GM12878 (cell line): ENCODE data around the gene ATN1. TPM values are rescaled to one million over a fixed set of nuclear protein-coding genes. Genes with fewer than 3 reads are reported as not detected.

ENCODE experiments used
- ATAC-seq: fragments of 200-7000 bp; cut with Tn5 transposase; 3 replicates; pipeline ENCODE4 v1.9.1; 2020; ENCODE audit warnings: mild to moderate bottlenecking, moderate library complexity
- BruUV-seq: library from RNA; stranded (reverse); fragments of 400-500 nt; replicated peaks from 2 replicates; lab custom pipeline; 2021; lab: Mats Ljungman, UMichigan
- CTCF ChIA-PET: fragments of 300-600 bp; sonication (Branson Sonifier 250); formaldehyde crosslinking; extraction: SDS; loops from one replicate; lab custom pipeline; 2021; ENCODE audit warnings: inconsistent platforms; lab: Yijun Ruan, JAX
- POLR2A ChIA-PET: fragments of 350-600 bp; formaldehyde crosslinking; extraction: SDS; loops from one replicate; lab custom pipeline; 2021; ENCODE audit warnings: inconsistent platforms; lab: Charles Lee
- RAD21 ChIA-PET: fragments of 300-600 bp; sonication (Branson Sonifier 250); formaldehyde crosslinking; loops from one replicate; lab custom pipeline; 2023; ENCODE audit warnings: antibody characterized with exemption; ENCODE audit not compliant: unreplicated experiment; lab: Charles Lee
- SMC1A ChIA-PET: fragments of 300-600 bp; sonication (Branson Sonifier 250); formaldehyde crosslinking; loops from one replicate; lab custom pipeline; 2023; ENCODE audit not compliant: unreplicated experiment, uncharacterized antibody; lab: Charles Lee
- DNase-seq: peaks from one replicate; pipeline ENCODE4 v3.0.0-alpha.2; 2011; ENCODE audit warnings: low read depth, low spot score
- FAIRE-seq: peaks from 3 replicates; lab custom pipeline; 2011; peaks lifted over from hg19 to GRCh38; lab: Jason Lieb, UNC
- H2AFZ ChIP-seq: 2 replicates; pipeline ENCODE4 v1.6.0; 2011; ENCODE audit warnings: low read depth, low read length, control low read depth; ENCODE audit not compliant: control insufficient read depth
- H3K27ac ChIP-seq: 2 replicates; pipeline ENCODE4 v1.5.1; 2011; ENCODE audit warnings: control low read depth; ENCODE audit not compliant: control insufficient read depth, insufficient read depth
- H3K27me3 ChIP-seq, 2 experiments: replicated peaks in 1 of 2; 2 replicates each; pipeline versions ENCODE4 v1.6.0 to v1.6.1; 2011; ENCODE audit warnings: low read length in 1 of 2; ENCODE audit not compliant: control insufficient read depth in 2 of 2, insufficient read depth in 2 of 2
- H3K36me3 ChIP-seq, 2 experiments: 2 replicates each; pipeline ENCODE4 v1.5.1; 2011; ENCODE audit warnings: low read length in 1 of 2; ENCODE audit not compliant: control insufficient read depth in 2 of 2, insufficient read depth in 2 of 2
- H3K4me1 ChIP-seq: 2 replicates; pipeline ENCODE4 v1.6.1; 2011; ENCODE audit warnings: mild to moderate bottlenecking, low read length, moderate library complexity, mixed read lengths; ENCODE audit not compliant: control insufficient read depth, insufficient read depth
- H3K4me2 ChIP-seq: 2 replicates; pipeline ENCODE4 v1.6.0; 2011; ENCODE audit warnings: control low read depth; ENCODE audit not compliant: control insufficient read depth, insufficient read depth
- H3K4me3 ChIP-seq: fragments of 200-600 bp; sonication (generic); 2 replicates; pipeline ENCODE4 v1.5.1; 2016
- H3K79me2 ChIP-seq: 2 replicates; pipeline ENCODE4 v1.6.0; 2011; ENCODE audit warnings: low read length; ENCODE audit not compliant: control insufficient read depth, insufficient read depth
- H3K9ac ChIP-seq: 2 replicates; pipeline ENCODE4 v1.8.0; 2011; ENCODE audit warnings: low read length, control low read depth, mixed read lengths; ENCODE audit not compliant: control insufficient read depth, insufficient read depth
- H3K9me3 ChIP-seq: replicated peaks from 3 replicates; pipeline ENCODE4 v1.5.1; 2011; ENCODE audit warnings: mild to moderate bottlenecking, low read length; ENCODE audit not compliant: control insufficient read depth, insufficient read depth
- H4K20me1 ChIP-seq: 2 replicates; pipeline ENCODE4 v1.6.0; 2011; ENCODE audit not compliant: control insufficient read depth, insufficient read depth
- POLR2A ChIP-seq: IDR thresholded peaks from 2 replicates; pipeline ENCODE4 v1.6.1; 2011; ENCODE audit warnings: low read depth, mild to moderate bottlenecking, low read length
- SP1 ChIP-seq: IDR thresholded peaks from one replicate; pipeline ENCODE4 v1.6.1; 2011; ENCODE audit warnings: low read depth, low read length
- YY1 ChIP-seq: IDR thresholded peaks from 2 replicates; pipeline ENCODE4 v1.6.1; 2011; ENCODE audit warnings: low read depth, mild to moderate bottlenecking, low read length
- WGBS: methylation state at CpG from one replicate; pipeline ENCODE4 v1.1.6; 2016; ENCODE audit warnings: low lambda C conversion rate; ENCODE audit not compliant: insufficient replicate concordance, insufficient coverage; ENCODE audit errors: missing lambda C conversion rate; 5-methylcytosine and 5-hydroxymethylcytosine counted together
- in situ Hi-C: fragments of 300-500 bp; cut with MboI; formaldehyde crosslinking; loops from 9 replicates; pipeline ENCODE4 v1.14.3; 2018; ENCODE audit warnings: mixed read lengths
- intact Hi-C: fragments of 100-400 bp; cut with micrococcal nuclease; formaldehyde crosslinking; loops from one replicate; pipeline ENCODE4 v1.14.2; 2022; ENCODE audit not compliant: unreplicated experiment
- polyA plus RNA-seq, 11 experiments: library from polyadenylated mRNA; depleted of rRNA in 4 of 11; unstranded in 6 of 11; stranded (reverse) in 5 of 11; fragments of >200 nt; fragmentation: Nextera tagmentation in 4 of 11; fragmentation: Illumina TruSeq in 1 of 11; extraction: Ambion mirVana in 4 of 11; extraction: Trizol in 1 of 11; gene quantifications; 1 replicate in 1 of 11; 2 replicates in 10 of 11; pipeline versions ENCODE4 v1.2.1 to v1.2.3, GENCODE V29; 2011 to 2016; ENCODE audit warnings: inconsistent platforms in 2 of 11, missing spikeins in 2 of 11, low read depth in 1 of 11
- total RNA-seq, 4 experiments: library from RNA; depleted of rRNA in 3 of 4; stranded (reverse); fragments of >200 nt in 3 of 4; fragmentation: Illumina TruSeq in 1 of 4; extraction: Trizol in 1 of 4; gene quantifications; 2 replicates each; pipeline versions ENCODE4 v1.2.1 to v1.2.3, GENCODE V29; 2013 to 2021

The ATN1 gene
- total and polyA plus RNA-seq, 10 of the 15 experiments (the other 5 are each of a cell fraction or from before 2014, with no cell fraction given) = 0.08 to 44.5 (median 5.0) TPM

- in situ Hi-C loops = no loop called here
- ChIA-PET RAD21 (interaction anchor here (0.9 to 4.6 kb wide), 12 partner anchors 11 to 186 kb away, joined by 3 to 45 read pairs (median 6); partner anchors contain the start of genes C12orf57, C1RL, LPCAT3 and RNU7-1), SMC1A (interaction anchor here (1.0 to 3.9 kb wide), 11 partner anchors 9 to 74 kb away, joined by 3 to 29 read pairs (median 5); partner anchors contain the start of genes C12orf57 and RNU7-1), POLR2A (interaction anchor here (0.5 to 4.8 kb wide), 17 partner anchors 11 to 464 kb away, joined by 3 to 28 read pairs (median 4); partner anchors contain the start of genes C12orf57, C1RL, ENO2 and LRRC23), CTCF (interaction anchor here (0.5 to 6.2 kb wide), 21 partner anchors 8 to 185 kb away, joined by 3 to 111 read pairs (median 11); partner anchors contain the start of genes C12orf57, C1RL, ENO2 and LPCAT3)
- Histone ChIP-seq H3K27ac (no peak overlapping the region), H3K4me2 (no peak overlapping the region), H2AFZ (no peak overlapping the region), H3K27me3 (no peaks in the 10 kb centered on the region), H3K4me1 (peaks cover 52% of the 10 kb centered on the region), H3K4me3 (no peak overlapping the region), H4K20me1 (no peaks in the 10 kb centered on the region), H3K9ac (no peak overlapping the region), H3K9me3 (no peaks in the 10 kb centered on the region), H3K79me2 (peaks cover 35% of the 10 kb centered on the region), H3K36me3 (peaks cover 0 to 8% of the 10 kb centered on the region in 2 experiments; a peak in 2 of 4 replicates)
- no peak for FAIRE-seq
- DNase-seq = no peak
- intact Hi-C loops = loop anchor here (2.0 kb wide), 2 partner anchors 13 to 57 kb away; no protein-coding TSS in a partner anchor
- TF ChIP-seq POLR2A (peak; percentile 42; the same call in 1 of the 2 replicates), SP1 (peak; percentile 24), YY1 (no peak)
- no TSS peak for BruUV-seq
- WGBS = 84% methylated on average over 8 of the region's 8 CpGs
- ATAC-seq = no peak
Measured at GRCh38 chr12:6925540-6926279, 2.0 kb upstream of the ATN1 start.
